WI38 (cell line): ENCODE measurements around the gene MAN2B1.
"Not testable (repeated sequence)": the region's sequence is repeated elsewhere in the genome, so short reads cannot be mapped to it uniquely, and the experiment has no call there.

Experiments used
- H3K4me3 ChIP-seq: 2 replicates; pipeline ENCODE4 v1.5.1; 2011; ENCODE audit warnings: low read depth, mild to moderate bottlenecking, control low read depth, low read length
- TF ChIP-seq, protein P1 (sequence below): IDR thresholded peaks from 2 replicates; pipeline ENCODE4 v1.5.1; 2012; ENCODE audit warnings: low read depth, mild to moderate bottlenecking, control low read depth, low read length

Gene MAN2B1

DNA sequence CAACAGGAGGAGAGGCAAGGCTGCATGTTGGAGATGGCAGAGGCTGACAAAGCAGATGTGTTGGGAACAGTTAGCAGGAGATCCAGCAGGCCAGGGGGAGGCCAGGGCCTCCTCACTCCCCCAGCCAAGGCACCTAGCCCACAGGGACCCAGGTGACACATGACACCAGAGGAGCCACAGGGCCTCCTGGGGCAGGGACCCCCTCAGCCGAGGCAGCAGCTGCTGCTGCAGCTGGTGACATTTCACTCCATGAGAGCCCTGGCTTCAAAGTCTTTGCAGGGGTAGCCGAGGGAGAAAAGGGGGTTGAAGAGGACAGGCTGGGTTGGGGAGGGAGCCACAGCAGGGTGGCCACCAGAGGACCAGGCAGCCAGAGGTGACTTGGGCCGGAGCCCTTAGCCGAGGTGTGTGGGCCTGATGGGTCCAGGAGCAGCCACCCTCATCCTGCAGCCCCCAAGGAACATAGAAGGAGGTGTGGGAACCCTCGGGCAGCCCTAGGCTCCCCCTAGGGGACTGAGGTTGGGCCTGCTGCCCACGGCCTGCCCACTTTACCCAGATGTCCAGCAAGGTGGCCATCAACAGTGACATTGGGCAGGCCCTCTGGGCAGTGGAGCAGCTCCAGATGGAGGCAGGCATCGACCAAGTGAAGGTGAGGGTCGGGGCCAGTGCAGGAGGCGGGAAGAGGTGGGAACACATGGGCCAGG is 21.1 kb upstream of the MAN2B1 start, which contains the start of gene GNG14:
Gene GNG14 (plus strand): TSS at position 503 of the 701 bp plus-strand sequence. CDS start 51 bp downstream, at position 554.
- TF ChIP-seq, protein P1, sequence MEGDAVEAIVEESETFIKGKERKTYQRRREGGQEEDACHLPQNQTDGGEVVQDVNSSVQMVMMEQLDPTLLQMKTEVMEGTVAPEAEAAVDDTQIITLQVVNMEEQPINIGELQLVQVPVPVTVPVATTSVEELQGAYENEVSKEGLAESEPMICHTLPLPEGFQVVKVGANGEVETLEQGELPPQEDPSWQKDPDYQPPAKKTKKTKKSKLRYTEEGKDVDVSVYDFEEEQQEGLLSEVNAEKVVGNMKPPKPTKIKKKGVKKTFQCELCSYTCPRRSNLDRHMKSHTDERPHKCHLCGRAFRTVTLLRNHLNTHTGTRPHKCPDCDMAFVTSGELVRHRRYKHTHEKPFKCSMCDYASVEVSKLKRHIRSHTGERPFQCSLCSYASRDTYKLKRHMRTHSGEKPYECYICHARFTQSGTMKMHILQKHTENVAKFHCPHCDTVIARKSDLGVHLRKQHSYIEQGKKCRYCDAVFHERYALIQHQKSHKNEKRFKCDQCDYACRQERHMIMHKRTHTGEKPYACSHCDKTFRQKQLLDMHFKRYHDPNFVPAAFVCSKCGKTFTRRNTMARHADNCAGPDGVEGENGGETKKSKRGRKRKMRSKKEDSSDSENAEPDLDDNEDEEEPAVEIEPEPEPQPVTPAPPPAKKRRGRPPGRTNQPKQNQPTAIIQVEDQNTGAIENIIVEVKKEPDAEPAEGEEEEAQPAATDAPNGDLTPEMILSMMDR: no peak
- H3K4me3 ChIP-seq: no peak within 1 kb of the TSS

DNA sequence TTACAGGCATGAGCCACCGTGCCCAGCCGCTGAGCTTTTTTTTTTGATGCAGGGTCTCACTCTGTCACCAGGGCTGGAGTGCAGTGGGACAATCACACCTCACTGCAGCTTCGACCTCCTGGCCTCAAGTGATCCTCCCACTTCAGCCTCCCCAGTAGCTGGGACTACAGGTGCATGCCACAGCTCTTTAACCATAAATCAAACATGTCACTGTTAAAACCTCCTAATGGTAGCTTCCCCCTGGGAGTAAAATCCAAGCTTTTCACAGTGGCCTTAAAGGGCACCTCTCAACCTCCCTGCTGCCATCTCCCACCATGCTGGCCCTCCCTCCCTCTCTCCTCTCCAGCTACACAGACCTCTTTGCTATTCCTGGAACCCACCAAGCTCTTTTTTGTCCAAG is 19.3 kb upstream of the MAN2B1 start:
- no peak overlapping the region for H3K4me3 ChIP-seq
- TF ChIP-seq, protein P1: no peak

DNA sequence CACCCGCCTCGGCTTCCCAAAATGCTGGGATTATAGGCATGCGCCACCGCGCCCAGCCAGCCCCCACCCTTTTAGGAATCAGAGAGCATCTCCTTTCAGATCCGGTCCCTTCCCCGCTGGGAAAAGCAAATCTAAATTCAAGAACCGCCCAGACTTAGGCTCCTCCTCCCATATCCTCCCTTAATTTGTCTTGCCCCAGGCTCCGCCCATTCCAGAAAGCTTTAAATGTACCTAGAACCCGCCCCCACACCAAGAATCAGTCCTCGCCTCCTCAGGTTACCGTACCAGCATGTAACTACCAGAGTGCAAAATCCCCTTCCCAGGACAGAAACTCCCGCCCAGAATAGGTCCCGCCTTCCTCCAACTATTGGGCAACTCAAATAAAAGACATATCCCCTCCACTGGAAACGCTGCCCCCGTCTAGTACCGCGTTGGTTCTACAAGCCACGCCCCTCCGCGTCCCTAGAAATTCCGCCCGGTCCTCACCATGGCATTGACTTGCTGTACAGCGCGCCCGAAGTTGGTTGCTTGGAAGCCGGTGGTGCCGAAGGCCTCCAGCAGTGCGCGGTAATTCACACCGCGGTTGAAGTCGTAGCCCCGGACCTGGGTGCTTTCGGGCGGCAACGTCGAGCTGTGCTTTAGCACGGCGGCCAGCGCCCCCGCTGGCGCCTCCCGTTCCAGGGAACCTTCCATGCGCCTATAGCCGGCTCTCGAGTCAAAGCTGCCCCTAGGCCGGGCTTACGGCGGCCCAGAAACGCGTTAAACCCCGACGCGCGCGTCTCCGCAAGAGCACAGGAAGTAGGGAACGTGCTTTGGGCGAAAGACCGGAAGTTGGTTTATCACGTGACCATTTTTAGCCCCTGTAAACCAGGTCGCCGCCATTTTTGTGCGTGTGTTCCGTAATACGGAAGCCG is 14.8 kb upstream of the MAN2B1 start, which contains the start of gene DHPS:
Gene DHPS (minus strand): TSS at position 807 of the 914 bp plus-strand sequence. CDS start 114 bp downstream, at position 693.
- peak within 1 kb of the TSS; percentile 87 for H3K4me3 ChIP-seq
- TF ChIP-seq, protein P1: no peak

DNA sequence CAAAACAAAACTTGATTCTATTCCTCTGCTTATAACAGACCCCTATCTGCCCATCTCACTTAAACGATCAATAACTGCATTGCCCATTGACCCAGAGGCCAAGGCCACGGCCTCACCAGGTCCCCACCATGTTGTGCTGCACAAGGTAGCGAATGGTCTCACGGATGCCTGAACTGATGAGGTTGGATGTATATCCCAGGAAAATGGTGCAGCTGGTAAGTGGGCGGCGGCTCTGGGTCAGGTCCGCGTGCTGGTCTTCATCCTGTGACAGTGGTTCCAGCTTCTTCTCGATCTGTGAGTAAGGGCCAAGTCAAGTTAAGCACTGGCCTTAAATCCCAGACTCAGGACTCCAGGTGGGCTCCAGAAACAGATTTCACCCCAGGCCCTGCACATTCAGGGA is 13.5 kb upstream of the MAN2B1 start:
- H3K4me3 ChIP-seq: no peak overlapping the region
- TF ChIP-seq, protein P1: no peak

DNA sequence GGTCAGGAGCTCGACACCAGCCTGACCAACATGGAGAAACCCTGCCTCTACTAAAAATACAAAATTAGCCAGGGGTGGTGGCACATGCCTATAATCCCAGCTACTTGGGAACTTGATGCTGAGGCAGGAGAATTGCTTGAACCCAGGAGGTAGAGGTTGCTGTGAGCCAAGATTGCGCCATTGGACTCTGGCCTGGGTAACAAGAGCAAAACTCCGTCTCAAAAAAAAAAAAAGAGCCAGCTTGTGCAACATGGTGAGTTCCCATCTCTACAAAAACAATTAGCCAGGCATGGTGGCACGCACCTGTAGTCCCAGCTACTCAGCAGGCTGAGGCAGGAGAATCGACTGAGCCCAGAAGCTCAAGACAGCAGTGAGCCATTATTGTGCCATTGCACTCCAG is 11.5 kb upstream of the MAN2B1 start:
- H3K4me3 ChIP-seq: not testable (repeated sequence)

DNA sequence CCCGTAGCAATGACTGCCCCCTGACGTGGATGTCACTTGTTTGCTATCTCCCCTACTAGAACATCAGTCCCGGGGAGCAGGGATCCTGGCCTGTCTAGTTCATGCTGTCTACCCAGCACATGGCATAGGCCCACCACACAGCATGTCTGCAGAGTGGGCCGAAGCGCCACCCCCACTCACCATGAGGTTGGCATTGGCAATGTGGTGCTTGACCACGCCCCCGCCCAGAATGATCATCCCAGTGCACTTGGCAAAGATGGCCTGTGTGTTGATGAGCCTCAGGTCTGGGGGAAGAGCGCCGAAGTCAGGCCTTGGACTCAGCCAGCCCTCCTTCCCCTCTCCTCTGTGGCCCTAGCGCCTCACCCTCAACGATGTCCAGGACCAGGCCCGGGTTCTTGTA is 10.4 kb upstream of the MAN2B1 start:
- TF ChIP-seq, protein P1: no peak
- no peak overlapping the region for H3K4me3 ChIP-seq

DNA sequence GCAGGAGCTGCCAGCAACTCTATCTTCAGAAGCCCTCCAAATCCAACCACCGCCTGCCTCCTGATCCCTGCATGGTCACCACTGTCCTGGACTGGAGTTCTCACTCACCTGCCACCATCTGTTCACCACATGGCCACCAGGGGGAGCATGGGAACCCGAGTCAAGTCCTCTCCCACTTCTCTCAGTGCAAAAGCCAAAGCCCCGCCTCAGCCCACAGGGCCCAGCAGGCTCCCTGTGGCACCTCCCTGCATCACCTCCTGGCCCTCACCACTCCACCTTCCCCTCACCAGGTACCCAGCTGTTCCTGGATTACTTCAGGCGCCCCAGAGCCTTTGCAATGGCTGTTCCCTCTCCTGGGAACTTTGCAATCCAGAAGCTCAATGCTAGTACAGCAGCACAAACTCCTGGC is 9.8 kb upstream of the MAN2B1 start:
- TF ChIP-seq, protein P1: peak; percentile 87
- H3K4me3 ChIP-seq: no peak overlapping the region
